PC-9 (cell line): ENCODE data around the gene METTL16. TPM values are rescaled to one million over a fixed set of nuclear protein-coding genes. Genes with fewer than 3 reads are reported as not detected.

Experiments
- BruUV-seq: library from RNA; stranded (reverse); fragments of 400-500 nt; replicated peaks from 2 replicates; lab custom pipeline; 2021; lab: Mats Ljungman, UMichigan
- CTCF ChIA-PET: fragments of 300-600 bp; sonication (Branson Sonifier 250); formaldehyde crosslinking; loops from one replicate; lab custom pipeline; 2022; ENCODE audit warnings: antibody characterized with exemption; lab: Charles Lee
- POLR2A ChIA-PET: fragments of 300-600 bp; sonication (Branson Sonifier 250); formaldehyde crosslinking; loops from one replicate; lab custom pipeline; 2022; ENCODE audit warnings: antibody characterized with exemption; ENCODE audit not compliant: unreplicated experiment; lab: Charles Lee
- DNase-seq, 2 experiments: peaks; one replicate each; pipeline versions ENCODE4 v3.0.0 to v3.0.0-alpha.2; 2015 to 2022; ENCODE audit warnings: mixed read lengths in 1 of 2
- H2AFZ ChIP-seq: fragments of 200-600 bp; sonication (generic); 2 replicates; pipeline ENCODE4 v1.8.1; 2017; ENCODE audit warnings: antibody characterized with exemption
- H3F3A ChIP-seq: fragments of 200-600 bp; sonication (generic); 2 replicates; pipeline ENCODE4 v1.8.1; 2017; ENCODE audit warnings: antibody characterized with exemption, mild to moderate bottlenecking, low read depth; ENCODE audit not compliant: insufficient read depth
- H3K27ac ChIP-seq: fragments of 200-600 bp; sonication (generic); 2 replicates; pipeline ENCODE4 v1.6.1; 2016; ENCODE audit warnings: mixed run types
- H3K27me3 ChIP-seq: fragments of 200-600 bp; sonication (generic); 2 replicates; pipeline ENCODE4 v1.6.1; 2016; ENCODE audit warnings: low read depth, mixed run types; ENCODE audit not compliant: insufficient read depth
- H3K36me3 ChIP-seq: fragments of 200-600 bp; sonication (generic); 2 replicates; pipeline ENCODE4 v1.6.1; 2016; ENCODE audit warnings: low read depth, mixed run types
- H3K4me1 ChIP-seq: fragments of 200-600 bp; sonication (generic); replicated peaks from 2 replicates; pipeline ENCODE4 v1.6.1; 2016; ENCODE audit warnings: mixed run types; ENCODE audit not compliant: insufficient read depth
- H3K4me2 ChIP-seq: fragments of 200-600 bp; sonication (generic); 2 replicates; pipeline ENCODE4 v1.6.1; 2017; ENCODE audit warnings: mixed run types
- H3K4me3 ChIP-seq: fragments of 200-600 bp; sonication (generic); 2 replicates; pipeline ENCODE4 v1.6.1; 2016; ENCODE audit warnings: mixed run types
- H3K79me2 ChIP-seq: fragments of 200-600 bp; sonication (generic); 2 replicates; pipeline ENCODE4 v1.6.1; 2017; ENCODE audit warnings: low read depth, mixed run types
- H3K9me2 ChIP-seq: fragments of 200-600 bp; sonication (generic); 2 replicates; pipeline ENCODE4 v1.8.1; 2017; ENCODE audit warnings: mild to moderate bottlenecking; ENCODE audit not compliant: insufficient read depth
- H3K9me3 ChIP-seq: fragments of 200-600 bp; sonication (generic); 2 replicates; pipeline ENCODE4 v1.8.1; 2016; ENCODE audit warnings: low read depth; ENCODE audit not compliant: insufficient read depth
- H4K20me1 ChIP-seq: fragments of 200-600 bp; sonication (generic); 2 replicates; pipeline ENCODE4 v1.8.1; 2017; ENCODE audit not compliant: insufficient read depth
- EZH2 ChIP-seq: fragments of 200-600 bp; sonication (generic); IDR thresholded peaks from 2 replicates; pipeline ENCODE4 v1.8.0; 2017; ENCODE audit warnings: antibody characterized with exemption, low read depth
- intact Hi-C: fragments of 100-400 bp; cut with micrococcal nuclease; formaldehyde crosslinking; loops from one replicate; pipeline ENCODE4 v1.10.0; 2022; ENCODE audit not compliant: unreplicated experiment
- total RNA-seq: library from RNA; stranded (reverse); gene quantifications from 2 replicates; pipeline ENCODE4 v1.2.3, GENCODE V29; 2021
- TF ChIP-seq, protein P1 (sequence below): fragments of 200-600 bp; sonication (generic); conservative IDR thresholded peaks from 2 replicates; pipeline ENCODE4 v1.6.1; 2017; ENCODE audit warnings: mixed run types, antibody characterized with exemption, mild to moderate bottlenecking, moderate library complexity

METTL16 gene
- total RNA-seq, 1 experiment from 2014 or later = 46.2 TPM

DNA sequence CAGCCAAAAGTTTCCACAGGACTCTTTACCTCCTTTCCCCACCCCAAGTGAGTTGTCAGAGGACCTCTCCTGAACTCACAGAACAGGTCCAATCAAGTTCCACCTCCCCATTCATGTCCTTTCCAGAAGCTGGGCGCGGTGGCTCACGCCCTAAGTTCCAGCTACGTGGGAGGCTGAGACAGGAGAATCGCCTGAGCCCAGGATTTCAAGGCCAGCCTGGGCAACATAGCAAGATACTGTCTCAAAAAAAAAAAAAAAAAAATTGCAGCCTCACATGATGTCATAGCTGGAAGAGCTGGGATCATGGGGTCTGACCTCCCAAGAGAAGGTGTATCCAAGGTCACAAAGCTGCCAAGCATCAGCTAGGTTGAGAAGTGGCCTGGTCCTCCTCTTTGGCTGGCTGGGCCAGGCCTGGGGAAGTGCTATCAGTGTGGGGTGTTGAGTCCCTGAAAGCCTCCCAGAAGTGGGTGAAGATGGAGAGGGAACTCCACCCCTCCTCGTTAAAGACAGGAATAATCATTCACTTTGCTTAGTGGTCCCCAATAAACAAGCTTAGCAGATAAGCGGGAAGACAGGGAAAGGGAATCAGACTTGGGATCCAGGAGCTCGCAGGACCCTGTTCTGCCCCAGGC is 105.3 kb downstream of the METTL16 start:
- no peaks in the 10 kb centered on the region for H4K20me1 ChIP-seq
- no peaks in the 10 kb centered on the region for H3K27me3 ChIP-seq
- no peaks in the 10 kb centered on the region for H3K9me2 ChIP-seq
- H2AFZ ChIP-seq = no peak overlapping the region
- no peak for TF ChIP-seq EZH2
- TF ChIP-seq, protein P1, sequence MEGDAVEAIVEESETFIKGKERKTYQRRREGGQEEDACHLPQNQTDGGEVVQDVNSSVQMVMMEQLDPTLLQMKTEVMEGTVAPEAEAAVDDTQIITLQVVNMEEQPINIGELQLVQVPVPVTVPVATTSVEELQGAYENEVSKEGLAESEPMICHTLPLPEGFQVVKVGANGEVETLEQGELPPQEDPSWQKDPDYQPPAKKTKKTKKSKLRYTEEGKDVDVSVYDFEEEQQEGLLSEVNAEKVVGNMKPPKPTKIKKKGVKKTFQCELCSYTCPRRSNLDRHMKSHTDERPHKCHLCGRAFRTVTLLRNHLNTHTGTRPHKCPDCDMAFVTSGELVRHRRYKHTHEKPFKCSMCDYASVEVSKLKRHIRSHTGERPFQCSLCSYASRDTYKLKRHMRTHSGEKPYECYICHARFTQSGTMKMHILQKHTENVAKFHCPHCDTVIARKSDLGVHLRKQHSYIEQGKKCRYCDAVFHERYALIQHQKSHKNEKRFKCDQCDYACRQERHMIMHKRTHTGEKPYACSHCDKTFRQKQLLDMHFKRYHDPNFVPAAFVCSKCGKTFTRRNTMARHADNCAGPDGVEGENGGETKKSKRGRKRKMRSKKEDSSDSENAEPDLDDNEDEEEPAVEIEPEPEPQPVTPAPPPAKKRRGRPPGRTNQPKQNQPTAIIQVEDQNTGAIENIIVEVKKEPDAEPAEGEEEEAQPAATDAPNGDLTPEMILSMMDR = no peak
- H3K9me3 ChIP-seq = no peaks in the 10 kb centered on the region
- peak overlapping the region; percentile 98 for H3K27ac ChIP-seq
- H3K4me3 ChIP-seq = peak overlapping the region; percentile 3; the same call in 1 of the 2 replicates
- no peaks in the 10 kb centered on the region for H3K36me3 ChIP-seq
- peaks cover 7% of the 10 kb centered on the region; the same call in 1 of the 2 replicates for H3K79me2 ChIP-seq
- ChIA-PET POLR2A (interaction anchor here (0.6 to 1.5 kb wide), 11 partner anchors 9 to 1261 kb away, joined by 3 to 31 read pairs (median 5); no protein-coding TSS in a partner anchor), CTCF (interaction anchor here (0.7 to 2.1 kb wide), 5 partner anchors 9 to 352 kb away, joined by 3 to 13 read pairs (median 6); no protein-coding TSS in a partner anchor)
- peak; percentile 61 to 71 for DNase-seq
- peaks cover 54% of the 10 kb centered on the region for H3K4me1 ChIP-seq
- TSS peak; percentile 68 for BruUV-seq
- intact Hi-C loops = loop anchor here (1.0 to 10.0 kb wide), 5 partner anchors 14 to 1261 kb away; partner anchors contain the start of genes EMC6, OVCA2, RILP and SCARF1
- H3K4me2 ChIP-seq = peak overlapping the region; percentile 80
- H3F3A ChIP-seq = peaks cover 65% of the 10 kb centered on the region

DNA sequence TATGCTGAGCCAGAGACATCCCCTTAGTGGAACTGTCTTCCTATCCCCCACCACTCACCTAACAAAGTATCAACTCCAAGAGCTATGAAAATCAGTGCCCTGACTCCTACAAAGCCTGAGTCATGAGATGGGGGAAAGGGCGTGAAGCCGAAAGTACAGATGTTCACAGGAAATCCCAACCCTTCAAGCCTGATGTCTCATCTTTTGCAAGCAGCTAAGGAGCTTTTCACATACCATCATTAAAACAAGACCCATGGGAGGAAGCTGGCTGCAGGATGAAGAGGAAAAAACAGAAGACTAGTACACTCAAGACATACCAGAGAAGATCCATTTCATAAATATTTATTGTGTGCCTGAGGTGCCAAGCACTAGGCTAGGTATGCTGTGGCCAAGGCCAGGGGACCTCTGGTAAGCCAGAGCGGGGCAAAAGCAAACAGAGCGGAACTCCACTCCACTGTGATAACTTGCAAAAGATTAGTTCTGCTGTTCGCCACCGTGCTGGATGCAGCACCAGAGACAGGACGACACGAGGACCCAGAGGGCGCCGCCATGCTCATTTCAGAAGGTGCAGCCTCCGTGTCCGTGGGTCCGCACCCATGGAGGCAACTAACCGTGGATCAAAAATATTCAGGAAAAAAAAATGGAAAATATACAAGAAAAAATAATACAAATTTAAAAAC is 106.3 kb downstream of the METTL16 start:
- H3K79me2 ChIP-seq = peaks cover 9% of the 10 kb centered on the region
- TF ChIP-seq EZH2 = no peak
- TF ChIP-seq, protein P1 = no peak
- no peak overlapping the region for H2AFZ ChIP-seq
- peak; percentile 59 to 83 for DNase-seq
- H4K20me1 ChIP-seq = no peaks in the 10 kb centered on the region
- H3K4me1 ChIP-seq = peaks cover 54% of the 10 kb centered on the region
- H3K9me3 ChIP-seq = no peaks in the 10 kb centered on the region
- no peaks in the 10 kb centered on the region for H3K36me3 ChIP-seq
- 0 out of 2 replicates have a peak overlapping the region, but pooled peaks have one; percentile 4 for H3K4me3 ChIP-seq
- H3K9me2 ChIP-seq = no peaks in the 10 kb centered on the region
- H3K4me2 ChIP-seq = peak overlapping the region; percentile 80
- CTCF ChIA-PET = interaction anchor here (2.0 kb wide), 1 partner anchor 11 kb away, joined by 9 read pairs; no protein-coding TSS in a partner anchor
- H3K27me3 ChIP-seq = no peaks in the 10 kb centered on the region
- peaks cover 57% of the 10 kb centered on the region for H3F3A ChIP-seq
- intact Hi-C loops = loop anchor here (5.0 to 10.0 kb wide), 3 partner anchors 363 to 1262 kb away; partner anchors contain the start of genes EMC6, OVCA2, RILP and SCARF1
- peak overlapping the region; percentile 98 for H3K27ac ChIP-seq
- POLR2A ChIA-PET = interaction anchor here (0.6 to 1.5 kb wide), 2 partner anchors 12 to 102 kb away, joined by 6 to 7 read pairs; partner anchors contain the start of genes SMG6 and SRR
- no TSS peak for BruUV-seq

DNA sequence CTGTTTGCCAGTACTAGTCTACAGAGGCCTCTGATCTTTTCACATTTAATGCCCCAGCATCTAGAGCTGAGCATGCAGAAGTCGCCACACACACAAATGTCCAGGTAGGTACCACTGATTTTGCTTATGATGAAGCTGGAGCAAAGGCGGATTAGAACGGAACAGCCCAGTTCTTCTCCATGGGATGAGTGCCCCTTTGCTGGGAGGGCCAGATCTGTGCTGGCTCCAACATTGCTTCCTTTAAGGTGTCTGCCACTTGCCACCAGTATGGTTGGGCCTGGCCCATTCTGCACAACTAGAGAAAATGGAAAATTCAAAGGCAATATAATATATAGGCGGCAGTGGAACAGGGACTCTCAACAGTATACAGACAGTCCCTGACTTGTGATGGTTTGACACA is 108.6 kb downstream of the METTL16 start:
- intact Hi-C loops = loop anchor here (5.0 to 10.0 kb wide), 4 partner anchors 101 to 758 kb away; partner anchors contain the start of genes RILP, SCARF1, SMG6 and SRR
- peak in 1 of 2 experiments; percentile 22 for DNase-seq
- 0 out of 2 replicates have a peak, but pooled peaks cover 6% of the 10 kb centered on the region for H4K20me1 ChIP-seq
- H3K27ac ChIP-seq = 0 out of 2 replicates have a peak overlapping the region, but pooled peaks have one; percentile 98
- BruUV-seq = no TSS peak
- ChIA-PET POLR2A (no interaction called here), CTCF (interaction anchor here (0.5 kb wide), 1 partner anchor 50 kb away, joined by 3 read pairs; no protein-coding TSS in a partner anchor)
- H3F3A ChIP-seq = peaks cover 59% of the 10 kb centered on the region
- H3K27me3 ChIP-seq = no peaks in the 10 kb centered on the region
- H3K36me3 ChIP-seq = no peaks in the 10 kb centered on the region
- peaks cover 61% of the 10 kb centered on the region for H3K4me1 ChIP-seq
- H3K9me3 ChIP-seq = no peaks in the 10 kb centered on the region
- peak overlapping the region; percentile 92 for H3K4me2 ChIP-seq
- H3K79me2 ChIP-seq = peaks cover 20% of the 10 kb centered on the region
- TF ChIP-seq, protein P1 = no peak
- no peak for TF ChIP-seq EZH2
- no peak overlapping the region for H3K4me3 ChIP-seq
- H2AFZ ChIP-seq = no peak overlapping the region
- H3K9me2 ChIP-seq = no peaks in the 10 kb centered on the region
